Retina (tissue), 1 donor: ENCODE results near the gene HMGXB3.
A peak's percentile ranks its signal among the peaks of the same experiment; 100 is the strongest.

Experiments
- DNase-seq: peaks from one replicate; pipeline ENCODE4 v3.0.0-alpha.2; 2016

Gene HMGXB3

GRCh38 chr5:149990518-149991376 lies 9.8 kb upstream of the HMGXB3 start:
- peak; percentile 57 for DNase-seq

DNA sequence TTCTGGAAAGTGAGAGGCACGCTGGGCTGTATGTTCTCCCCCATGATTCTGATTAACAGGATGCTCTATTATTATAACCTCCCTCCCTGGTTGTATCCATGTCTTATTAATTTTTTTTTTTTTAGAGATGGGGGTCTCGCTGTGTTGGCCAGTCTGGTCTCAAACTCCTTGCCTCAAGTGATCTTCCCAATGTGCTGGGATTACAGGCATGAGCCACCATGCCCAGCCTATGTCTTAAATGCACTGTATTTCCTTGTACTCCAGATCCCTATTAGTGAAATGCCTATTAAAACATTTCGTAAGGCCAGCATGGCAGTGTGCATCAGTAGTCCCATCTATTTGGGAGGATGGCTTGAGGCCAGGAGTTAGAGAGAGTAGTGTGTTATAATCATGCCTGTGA lies 7.1 kb upstream of the HMGXB3 start:
- no peak for DNase-seq

DNA sequence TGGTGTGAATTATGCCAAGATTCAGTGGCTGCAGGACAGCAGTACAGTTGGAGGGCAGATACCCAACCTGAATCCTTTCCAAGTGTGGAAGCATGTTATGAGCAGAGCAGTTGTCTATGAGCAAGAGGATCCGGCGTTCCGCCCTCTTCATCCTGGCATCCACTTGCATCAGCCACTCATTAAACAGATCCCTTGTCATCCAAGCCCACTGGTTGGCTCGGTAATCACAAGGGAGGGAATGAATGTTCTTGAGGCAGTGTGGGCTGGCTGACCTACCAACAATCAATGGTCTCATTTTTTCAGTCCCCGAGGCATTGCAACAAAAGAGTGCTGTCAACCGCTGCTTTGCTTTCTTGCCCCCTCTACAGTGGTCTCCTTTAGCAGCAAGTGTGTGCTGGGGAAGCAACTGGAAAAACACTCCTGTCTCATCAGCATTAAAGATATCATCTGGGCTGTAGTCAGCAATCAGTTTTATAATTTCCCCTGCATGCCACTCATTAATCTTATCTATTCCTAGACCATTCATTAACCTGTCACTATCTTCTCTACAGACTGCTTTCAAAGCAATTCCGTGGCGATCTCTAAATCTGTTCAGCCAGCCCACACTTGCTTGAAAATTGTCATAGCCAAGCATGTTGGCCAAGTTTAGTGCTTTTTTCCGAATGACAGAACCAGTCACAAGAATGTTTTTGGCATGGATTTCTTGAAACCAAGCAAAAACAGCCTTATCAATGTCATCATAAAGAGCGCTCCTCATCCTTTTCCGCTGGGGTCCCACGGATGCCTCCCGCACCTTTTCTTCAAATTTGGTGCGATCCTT lies 4.9 kb upstream of the HMGXB3 start:
- no peak for DNase-seq

DNA sequence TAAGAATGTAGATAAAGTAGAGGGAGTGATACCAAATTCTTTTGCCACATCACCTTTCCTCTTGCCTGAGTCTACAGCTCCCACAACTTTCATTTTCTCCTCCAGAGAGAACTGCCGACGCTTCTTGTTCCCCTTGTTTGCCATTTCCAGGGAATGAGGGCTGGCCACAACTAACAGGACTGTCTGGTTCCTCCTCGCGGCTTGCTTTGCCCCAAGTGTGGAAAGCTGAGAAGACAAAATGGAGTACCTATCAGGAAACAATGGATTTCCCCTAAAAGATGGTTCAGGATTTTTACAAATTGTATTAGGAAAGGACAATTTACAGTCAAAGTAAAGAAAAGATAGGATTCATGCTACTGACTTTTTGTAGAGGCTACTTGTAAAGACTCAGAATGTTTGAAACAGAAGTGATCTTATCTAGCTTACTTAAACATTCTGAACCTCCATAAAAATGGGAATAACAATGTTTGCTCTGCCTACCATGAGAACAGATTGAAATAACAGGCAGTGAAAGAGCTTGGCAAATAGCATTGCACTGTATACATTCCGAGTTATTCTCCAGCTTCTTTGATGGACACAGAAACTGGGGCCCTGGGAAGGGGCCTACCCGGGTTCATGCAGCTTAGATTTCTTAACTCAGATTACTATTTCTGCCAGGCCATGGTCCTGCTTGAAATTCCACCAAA lies 4.2 kb upstream of the HMGXB3 start:
- DNase-seq = no peak

DNA sequence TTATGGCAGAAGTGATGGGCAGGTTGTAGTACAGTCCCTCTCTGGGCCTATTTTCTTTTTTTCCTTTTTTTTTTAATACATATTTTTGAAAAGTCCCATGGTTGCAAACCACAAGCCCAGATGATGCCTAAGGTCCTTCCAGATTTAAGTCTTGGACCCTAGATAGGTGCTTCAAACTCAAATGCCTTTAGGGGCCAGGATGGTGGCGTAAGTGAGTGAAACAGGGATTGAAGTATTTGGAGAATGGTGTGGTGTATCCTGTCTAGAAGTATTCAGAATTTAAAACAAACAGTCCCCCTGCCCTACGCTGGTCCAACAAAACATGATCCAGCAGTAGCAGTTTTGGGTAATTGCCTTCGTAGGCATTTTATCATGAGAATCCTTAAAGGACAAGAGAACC lies 2.3 kb upstream of the HMGXB3 start:
- no peak for DNase-seq

GRCh38 chr5:149999359-149999758 lies 1.2 kb upstream of the HMGXB3 start:
- no peak for DNase-seq

- DNase-seq = no peak
Observed at GRCh38 chr5:149999866-150000255, 678 bp upstream of the HMGXB3 start.

- DNase-seq = peak; percentile 26
Observed at GRCh38 chr5:150000990-150001659, 586 bp downstream of the HMGXB3 start.

DNA sequence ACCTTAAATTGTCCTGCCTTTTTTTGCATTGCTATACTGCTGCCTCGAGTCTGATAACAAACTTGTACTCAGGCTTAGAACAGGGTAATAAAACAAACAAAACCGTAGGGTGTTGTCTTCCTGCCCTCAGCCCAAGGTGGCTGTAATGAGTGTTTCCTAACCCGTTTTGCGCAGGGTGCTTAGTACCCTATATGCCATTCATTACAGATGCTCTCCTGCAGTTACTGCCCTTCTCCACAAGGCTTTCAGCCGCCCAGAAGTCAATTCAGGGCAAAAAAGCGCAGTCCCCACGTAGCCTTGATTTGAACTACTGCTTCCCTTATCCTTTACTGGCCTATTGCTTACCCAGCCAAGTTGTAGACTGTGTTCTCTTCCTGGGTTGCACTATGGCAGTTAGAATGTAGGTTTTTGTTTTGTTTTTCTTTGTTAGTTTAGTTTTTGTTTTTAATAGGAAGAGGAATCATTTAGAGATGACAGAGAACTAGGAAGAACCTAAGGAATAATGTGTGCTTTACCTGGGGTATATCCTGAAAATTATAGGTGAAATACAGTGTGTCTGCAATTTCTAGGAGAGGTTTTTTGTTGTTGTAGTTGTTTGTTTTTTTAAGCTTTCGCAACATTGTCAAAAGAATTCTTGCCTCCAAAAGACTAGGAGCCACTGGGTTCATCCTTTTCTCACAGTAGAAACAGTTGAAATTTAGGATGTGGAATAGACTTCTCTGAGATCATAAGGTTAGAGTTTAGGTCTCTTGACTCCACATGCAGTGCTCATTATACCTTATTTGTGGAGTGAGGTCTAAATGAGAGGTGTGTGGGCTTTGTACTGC lies 1.3 kb downstream of the HMGXB3 start:
- DNase-seq = peak; percentile 39

- DNase-seq = no peak
Observed at GRCh38 chr5:150006318-150006717, 5.8 kb downstream of the HMGXB3 start.

DNA sequence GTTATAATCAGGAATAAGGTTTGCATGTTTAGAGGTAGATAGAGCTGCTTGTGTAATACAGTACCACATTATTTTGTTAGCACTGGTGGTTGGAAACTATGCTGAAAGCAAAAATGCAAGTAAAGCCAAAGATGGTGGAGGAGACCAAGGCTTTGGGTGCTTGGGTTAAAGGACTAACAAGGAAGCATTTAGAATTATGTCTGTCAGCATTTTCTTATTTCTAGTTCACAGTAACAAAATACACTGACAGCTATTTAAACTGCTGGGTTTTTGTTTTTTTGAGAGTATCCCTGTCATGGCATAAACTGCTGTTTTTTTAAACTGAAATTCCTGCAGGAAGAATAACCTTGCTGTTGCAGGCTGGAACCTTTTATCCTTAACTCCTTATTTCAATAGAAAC lies 6.5 kb downstream of the HMGXB3 start:
- no peak for DNase-seq

DNA sequence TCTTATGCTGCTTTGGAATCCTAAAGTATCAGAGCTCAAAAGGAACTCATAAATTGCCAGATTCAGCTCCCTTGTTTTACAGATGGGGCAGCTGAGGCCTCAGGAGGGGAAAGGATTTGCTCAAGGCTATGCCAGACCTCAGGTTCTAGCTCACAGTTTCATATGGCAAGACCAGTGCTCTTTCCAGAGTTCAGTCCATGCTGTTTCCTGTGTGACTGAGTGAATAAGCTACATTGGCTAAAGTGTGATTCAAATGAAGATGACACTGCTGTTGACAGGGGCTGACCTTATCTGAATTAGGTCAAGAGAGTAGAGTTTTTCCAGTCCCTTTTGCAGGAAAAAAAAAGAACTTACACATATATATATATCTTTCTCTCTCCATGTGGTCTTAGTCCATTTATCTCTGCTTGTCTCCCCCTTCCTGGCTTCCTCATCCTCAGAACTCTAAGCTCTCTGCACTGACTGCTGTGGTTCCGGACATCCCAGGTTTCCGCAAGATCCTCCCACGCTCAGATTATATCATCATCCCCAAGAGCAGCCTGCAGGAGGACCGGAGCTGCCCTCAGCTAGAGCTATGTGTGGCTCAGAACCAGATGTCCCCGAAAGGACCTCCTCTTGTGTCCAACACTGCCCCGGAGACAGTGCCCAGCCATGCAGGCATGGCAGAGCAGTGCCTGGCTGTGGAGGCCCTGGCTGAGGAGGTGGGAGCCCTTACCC lies 9.3 kb downstream of the HMGXB3 start:
- no peak for DNase-seq

GRCh38 chr5:150013931-150014330 lies 13.4 kb downstream of the HMGXB3 start:
- no peak for DNase-seq

DNA sequence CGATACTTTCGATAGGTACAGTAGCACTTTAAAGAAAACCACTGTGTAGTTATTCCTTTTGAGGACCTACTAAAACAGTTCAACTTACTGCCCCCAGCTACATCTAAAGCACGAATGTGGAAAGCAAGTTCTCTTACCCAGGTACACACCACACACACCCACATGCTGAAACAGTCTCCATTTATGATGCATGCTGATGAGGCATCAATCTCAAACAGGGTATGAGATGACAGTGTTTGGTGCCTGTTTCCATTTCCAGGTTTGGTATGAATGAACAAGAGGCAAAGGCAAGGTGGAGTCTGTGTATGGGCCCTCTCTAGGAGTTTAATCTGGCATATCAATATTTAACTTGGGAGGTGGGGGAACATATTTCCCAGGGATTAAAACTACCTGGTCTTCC lies 13.9 kb downstream of the HMGXB3 start:
- DNase-seq = no peak

GRCh38 chr5:150015415-150015814 lies 14.9 kb downstream of the HMGXB3 start:
- DNase-seq = no peak

GRCh38 chr5:150016537-150016936 lies 16.0 kb downstream of the HMGXB3 start:
- DNase-seq = no peak

GRCh38 chr5:150017226-150018005 lies 16.9 kb downstream of the HMGXB3 start:
- DNase-seq = no peak

DNA sequence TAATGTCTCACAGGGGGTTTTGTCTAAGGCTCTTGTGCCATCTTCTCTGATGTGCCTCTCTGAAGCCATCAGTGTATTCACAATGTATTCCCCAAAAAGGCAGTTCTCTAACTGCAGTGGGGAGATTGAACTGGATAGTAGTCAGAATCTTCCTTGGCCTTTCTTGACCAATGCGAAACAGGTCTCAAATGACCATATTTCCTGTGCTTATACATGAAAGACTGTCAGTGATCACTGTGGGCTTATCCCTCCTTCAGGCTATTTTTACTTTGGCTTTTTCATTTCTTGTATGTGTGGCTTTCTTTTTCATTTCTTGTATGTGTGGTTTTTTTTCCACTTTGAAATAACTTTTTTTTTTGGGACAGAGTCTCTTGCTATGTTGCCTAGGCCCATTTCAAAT lies 19.7 kb downstream of the HMGXB3 start:
- no peak for DNase-seq

DNA sequence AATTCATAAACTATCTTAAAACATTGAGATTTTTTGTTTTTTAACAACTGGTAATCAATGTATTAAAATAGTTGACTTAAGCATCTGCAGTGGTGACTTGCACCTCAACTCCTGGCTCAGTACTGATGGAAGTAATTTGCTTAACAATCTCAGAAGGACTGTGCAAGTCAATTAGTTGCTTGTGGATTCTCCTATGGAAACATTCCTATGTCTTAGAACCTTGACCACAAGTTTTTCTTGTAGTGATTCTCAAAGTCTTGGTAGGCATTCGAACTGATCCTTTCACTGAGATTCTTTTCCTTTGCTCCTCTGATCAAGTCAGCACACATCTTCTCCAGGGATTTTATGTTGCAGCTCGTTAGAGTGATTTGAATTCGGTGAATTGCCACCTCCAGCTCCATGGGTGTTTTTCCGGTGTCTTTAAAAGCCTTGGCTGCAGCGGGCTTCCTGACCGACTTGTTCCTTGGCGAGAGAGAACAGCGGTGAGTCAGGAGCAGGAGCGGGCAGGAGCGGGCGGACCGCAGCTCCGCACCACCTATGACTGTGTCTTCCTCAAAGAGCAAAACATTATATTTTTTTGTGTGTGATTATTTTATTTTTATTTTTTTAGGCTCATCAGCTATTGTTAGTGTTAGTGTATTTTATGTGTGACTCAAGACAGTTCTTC lies 21.1 kb downstream of the HMGXB3 start:
- no peak for DNase-seq

GRCh38 chr5:150022158-150022531 lies 21.6 kb downstream of the HMGXB3 start:
- DNase-seq = no peak
